Activated naive CD4-positive, alpha-beta T cell (primary cell): Measurements from ENCODE around the gene SERTAD2.

Experiments
- DNase-seq, 4 experiments: peaks; one replicate each; lab custom pipeline; 2025; lab: John Stamatoyannopoulos, UW

SERTAD2 gene

DNA sequence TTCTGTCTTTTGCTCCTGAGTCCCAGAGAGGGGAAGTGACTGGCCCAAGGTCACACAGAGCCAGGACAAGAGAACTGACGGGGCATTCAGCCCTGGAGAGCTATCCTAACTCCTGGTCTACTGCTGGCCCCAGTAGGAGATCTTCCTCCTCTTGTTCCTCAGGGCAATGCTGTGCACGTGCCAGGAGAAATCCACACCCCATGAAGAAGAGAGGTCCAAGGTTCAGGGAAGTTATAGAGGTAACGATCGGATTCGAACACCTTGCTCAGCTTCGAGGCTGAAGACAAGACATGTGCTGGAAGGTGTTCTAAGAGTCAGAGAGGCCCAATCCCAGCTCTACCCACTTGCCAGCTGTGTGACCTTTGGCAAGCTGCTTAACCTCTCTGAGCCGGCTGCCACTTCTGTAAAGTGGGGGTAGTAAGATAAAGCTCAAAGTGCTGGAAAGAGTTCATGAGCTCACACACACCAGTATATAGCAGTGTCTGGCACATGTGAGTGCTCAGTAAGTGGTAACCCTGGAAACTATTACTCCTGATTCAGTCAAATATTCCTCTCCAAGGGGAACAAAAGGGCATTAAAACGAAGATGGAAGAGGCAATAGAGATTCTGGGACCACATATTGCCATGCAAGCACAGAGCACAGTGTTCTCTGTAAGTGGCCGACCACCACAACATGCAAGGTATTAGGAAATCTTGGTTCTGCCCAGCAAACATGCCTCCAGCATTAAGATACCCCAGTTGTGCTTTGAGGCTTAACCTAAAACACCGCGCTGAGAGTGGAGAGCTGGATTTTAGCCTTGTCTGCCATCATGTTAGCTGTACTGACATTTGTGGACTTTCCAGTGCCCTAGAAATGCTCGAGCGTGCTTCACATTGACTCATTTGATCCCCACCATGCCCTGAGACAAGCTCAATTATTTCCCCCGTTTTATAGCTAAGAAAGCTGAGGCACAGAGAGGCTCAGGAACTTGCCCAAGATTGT is 25.6 kb downstream of the SERTAD2 start:
- no peak for DNase-seq

GRCh38 chr2:64626963-64627760 is 26.6 kb downstream of the SERTAD2 start:
- no peak for DNase-seq

DNA sequence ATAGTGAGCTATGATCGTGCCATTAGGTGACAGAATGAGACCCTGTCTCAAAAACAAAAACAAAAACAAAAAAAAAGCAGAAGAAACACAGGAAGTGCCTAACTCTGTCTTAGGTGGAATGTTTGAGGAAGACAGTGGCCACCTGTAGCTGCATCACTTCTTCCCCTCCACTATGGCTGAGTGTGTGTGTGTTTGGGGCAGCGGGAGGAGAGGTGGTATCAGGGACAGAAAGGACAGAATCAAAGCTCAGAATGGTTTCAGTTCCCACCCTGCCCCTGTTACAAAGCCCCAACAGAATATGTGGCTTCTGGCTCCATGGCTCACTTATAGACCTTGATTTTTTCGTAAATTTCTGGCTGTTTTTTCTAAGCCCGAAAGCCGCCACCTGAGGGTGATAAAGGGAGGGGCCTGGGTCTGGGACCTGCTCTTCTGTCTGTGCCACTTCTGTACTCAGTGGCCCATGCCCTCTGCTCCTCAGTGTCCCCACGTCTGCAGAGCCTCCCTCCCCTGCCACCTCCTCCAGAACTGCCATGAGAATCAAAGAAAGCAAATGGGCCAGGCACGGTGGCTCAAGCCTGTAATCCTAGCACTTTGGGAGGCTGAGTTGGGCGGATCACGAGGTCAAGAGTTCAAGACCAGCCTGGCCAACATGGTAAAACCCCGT is 27.4 kb downstream of the SERTAD2 start:
- no peak for DNase-seq

DNA sequence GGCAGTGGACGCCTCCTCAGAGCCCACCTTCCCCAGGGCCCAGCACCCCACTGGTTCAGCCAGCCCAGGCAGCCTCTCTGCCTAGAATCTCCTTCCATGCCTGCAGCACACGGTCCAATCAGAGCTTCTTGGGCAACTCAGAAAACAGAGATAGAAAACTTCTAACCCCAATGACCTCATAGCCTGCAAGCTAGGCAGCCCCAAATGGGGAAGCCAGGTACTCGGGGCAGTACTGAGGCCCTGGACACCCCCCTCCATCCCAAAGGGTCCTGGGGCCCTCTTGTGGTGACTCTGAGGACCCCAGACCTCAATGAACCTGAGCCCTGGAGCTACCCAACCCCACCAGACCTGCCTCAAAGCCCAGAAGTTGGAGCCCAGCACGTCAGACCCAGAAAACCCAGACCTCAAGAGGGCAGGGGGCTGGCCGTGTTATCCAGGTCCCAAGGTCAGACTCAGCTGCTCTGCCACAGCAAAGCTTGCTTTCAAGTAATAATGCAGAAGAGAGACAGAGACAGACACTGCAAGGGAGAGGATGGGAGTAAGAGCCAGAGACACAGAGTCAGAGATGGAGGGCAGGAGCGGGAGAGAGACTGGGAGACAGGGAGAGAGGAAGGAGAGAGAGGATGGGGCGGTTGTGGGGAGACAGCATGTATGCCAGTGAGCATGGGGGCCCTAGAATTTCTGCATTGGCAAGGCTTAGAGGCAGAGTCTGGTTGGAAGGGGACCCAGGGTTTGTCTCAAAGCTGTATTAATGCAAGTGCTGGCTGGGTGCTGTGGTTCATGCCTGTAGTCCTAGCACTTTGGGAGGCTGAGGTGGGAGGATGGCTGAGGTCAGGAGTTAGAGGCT is 28.2 kb downstream of the SERTAD2 start:
- DNase-seq, result no peak

DNA sequence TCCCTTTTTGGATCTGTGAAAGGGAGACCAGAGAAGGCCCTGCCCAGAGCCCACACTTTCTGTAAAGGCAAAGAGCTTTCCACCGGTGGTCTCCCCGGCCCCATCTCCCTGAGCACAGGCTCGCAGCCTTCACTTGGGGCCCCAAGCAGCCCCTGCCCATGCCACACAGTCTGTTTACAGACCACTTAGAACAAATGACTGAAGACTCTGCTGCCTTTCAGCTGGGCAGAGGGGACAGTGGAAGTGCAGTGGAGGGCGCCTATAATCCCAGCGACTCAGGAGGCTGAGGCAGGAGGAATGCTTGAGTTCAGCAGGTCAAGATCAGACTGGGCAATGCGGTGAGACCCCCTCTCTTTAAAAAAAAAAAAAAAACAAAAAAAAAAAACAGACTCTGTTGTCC is 28.9 kb downstream of the SERTAD2 start:
- no peak for DNase-seq

DNA sequence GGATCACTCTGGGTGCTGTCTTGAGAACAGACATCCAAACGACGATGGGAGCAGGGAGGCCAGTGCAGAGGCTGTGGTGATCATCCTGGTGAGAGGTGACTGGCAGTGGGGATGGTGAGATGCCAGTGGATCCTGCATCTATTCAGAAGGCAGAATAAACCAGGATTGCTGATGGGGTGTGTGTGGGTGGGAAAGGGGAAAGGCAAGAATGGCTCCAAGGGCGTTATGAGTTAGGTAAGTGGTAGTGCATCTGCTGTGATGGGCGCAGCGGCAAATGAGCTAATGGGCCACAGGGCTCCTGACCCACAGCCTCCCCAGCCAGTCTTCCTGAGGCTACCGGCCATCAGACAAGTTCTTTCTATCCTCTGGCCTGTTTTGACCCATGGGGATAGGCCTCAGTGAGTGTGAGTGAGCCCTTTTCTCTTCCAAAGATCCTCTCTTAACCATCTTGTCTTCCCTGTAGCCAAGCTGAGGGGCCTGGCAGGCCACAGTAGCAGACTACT is 29.6 kb downstream of the SERTAD2 start:
- no peak for DNase-seq

DNA sequence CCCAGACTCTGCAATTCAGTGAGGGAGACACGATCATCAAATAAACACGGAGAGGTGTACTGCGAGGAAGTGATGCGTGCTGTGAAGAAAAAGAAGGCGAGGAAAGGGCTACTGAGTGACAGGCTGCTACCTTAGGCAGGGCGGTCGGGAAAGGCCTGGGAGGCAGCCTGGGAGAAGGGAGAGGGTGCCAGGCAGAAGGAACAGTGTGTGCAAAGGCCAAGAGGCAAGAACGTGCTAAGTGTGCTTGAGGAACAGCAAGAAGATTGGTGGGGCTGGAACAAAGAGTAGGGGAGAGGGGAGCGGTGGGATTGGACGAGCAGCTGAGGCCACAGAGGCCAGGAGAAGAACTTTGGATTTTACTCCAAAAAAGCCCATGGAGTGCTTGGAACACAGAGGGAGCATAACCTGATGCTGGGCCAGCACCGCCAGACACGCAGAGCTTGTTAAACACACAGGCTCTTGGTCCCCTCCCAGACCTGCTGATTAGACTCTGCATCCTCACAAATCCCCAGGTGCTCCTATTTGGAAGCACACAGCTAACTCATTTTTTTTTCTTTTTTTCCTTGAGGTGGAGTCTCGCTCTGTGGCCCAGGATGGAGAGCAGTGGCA is 30.4 kb downstream of the SERTAD2 start:
- DNase-seq, result no peak

DNA sequence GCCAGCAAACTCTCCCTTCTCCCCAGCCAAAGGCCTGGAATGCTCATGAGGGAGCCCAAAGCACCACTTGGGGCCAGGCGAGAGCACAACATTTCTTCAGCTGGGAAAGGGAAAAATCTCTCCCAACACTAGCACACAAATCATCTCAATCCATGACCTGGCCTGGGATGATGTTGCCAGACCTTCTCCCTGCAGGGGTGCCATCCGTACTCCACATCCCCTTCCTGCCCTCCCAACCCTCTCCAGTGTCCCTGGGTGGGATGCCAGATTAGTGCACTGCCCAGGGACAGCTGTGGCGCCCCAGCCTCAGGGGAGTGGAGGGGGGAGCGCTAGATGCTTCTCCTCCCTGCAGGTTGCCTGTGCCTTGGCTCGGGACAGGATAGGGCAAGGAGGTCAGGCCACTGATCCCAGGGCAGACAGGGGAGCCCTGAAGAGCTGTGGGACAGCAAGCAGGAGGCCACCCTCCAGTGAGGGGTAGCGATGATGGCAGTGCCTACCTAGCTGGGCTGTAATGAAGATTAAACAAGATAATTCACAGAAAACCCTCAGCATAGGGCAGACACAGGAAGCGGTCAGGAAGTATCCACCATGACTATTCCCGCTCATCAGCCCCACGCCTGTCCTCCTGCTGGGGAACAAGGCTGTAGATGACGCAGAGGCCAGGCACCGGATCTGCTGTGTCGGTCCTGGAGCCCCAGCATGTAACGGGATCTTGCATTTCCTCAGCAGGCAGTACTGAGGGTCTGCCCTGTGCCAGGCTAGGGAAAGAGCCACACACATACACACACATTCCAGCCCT is 31.1 kb downstream of the SERTAD2 start:
- DNase-seq, result no peak

DNA sequence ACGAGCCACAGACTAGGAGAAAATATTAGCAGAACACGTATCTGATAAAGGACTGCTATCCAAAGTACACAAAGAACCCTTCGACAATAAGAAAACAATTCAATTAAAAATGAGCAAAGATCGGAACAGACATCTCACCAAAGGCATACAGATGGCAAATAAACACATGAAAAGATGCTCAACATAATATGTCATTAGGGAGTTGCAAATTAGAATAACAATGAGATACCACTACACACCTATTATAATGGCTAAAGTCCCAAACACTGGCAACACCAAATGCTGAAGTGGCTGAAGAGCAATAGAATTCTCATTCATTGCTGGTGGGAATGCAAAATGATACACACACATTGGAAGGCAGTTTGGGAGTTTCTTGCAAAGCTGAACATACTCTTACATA is 33.1 kb downstream of the SERTAD2 start:
- no peak for DNase-seq

DNA sequence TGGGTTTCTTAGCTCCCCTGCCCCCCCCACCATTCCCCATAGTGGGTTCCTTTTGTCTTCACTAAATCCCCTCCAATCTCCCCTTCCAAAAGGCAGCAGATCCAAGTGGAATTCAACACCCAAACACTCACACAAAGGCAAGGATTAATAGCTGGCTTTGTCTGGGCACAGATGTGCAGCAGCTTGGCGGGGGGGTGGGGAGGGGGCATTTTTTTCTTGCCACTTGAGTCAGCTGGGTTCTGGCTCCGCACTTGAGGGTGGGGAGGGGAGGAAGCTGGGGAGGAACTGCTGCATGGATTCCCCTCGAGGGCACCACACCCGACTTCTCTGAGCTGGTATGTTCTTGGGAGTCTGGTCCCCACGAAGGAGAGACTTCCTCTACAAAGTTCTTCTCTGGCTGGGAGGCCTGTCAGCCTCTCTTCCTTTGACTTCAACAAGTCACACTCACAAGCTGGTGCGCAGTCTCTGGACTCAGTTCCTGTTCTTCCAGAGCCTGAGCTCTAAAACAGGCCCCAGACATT is 36.0 kb downstream of the SERTAD2 start:
- DNase-seq, result no peak

DNA sequence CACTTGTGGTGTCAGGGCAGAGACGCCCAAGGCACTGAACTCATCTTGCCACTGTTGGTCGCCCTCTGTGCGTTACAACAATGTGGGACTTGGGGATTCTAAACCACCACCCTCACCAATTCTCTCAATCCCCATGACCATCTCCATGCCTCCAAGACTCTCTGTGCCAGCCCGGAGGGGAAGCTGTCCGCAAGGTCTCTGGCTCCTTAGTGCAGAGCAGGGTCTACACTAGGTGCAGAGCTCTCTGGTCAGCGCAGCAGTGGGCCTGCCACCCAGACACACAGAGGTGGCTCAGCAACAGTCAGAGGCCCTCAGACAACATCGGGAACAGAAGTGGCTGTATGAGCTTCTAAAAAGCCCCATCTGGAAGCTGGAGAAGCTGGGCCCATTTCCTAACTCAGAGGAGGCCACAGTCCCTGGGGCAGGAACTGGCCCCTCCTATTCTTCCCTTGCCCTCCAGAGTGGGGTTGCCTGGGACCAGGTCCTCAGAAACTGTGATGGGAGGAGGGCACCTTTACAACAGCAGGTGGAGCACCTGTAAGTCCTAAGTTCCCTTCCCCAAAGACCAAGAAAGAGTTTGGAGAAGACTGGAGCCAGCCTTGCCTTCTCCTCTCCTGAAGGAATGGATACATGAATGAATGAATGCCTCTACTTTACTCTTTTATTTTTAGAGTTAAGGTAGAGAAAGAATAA is 37.7 kb downstream of the SERTAD2 start:
- no peak for DNase-seq

DNA sequence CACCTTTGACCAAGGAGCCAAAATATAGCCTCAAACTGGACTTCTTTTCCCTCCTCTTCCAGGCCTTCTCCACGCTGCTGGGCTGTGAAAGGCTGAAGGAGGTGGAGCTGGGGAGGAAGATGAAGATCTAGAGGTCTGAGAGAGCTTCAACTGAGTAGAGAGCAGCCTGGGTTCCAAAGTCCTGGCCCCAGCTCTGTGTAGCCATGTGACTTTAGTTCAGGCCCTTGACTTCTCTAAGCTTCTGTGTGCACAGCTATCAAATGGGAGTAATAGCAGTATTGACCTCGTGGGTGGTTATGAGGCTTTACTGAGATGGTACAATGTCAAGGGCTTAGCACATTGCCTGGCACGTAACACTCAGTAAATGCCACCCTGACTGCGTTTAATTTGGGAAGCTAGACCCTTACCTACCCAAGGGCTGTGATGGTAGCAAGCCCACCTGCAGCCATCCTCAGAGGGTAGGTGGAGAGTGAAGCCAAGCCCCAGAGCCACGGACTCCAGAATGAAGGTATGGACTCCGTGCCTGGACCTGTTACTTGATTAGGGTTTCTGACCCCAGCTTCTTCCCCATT is 38.4 kb downstream of the SERTAD2 start:
- no peak for DNase-seq

- DNase-seq, result no peak
These were observed 40.4 kb downstream of the SERTAD2 start for GRCh38 chr2:64613276-64613675.

DNA sequence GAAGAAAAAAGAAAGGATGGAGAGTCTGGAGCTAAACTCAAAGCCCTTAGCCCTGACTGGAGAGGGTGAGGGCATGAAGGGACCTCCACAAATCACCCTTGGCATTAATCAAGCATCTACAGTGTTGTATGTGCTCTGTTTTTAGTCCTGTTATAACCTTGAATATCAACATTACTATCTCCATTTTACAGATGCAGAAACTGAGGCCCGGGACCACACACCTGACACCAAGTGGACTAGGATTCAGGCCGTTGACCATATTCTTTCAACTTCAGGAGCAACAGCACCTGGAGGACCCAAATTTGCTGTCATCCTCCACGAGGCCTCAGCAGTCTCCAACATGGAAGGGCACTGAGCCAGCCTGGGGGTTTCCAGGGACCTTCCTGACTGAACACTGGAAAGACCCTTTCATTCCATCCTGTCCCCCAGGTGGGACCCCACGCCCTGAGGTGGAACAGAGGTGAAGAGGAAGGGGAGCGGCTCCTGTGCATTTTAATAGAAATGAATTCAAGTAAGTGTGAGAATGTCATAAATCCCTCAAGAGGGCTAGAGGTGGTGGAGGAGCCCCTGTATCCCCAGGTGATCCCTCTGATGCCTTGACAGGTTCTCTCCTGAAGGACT is 41.0 kb downstream of the SERTAD2 start:
- DNase-seq, result no peak

DNA sequence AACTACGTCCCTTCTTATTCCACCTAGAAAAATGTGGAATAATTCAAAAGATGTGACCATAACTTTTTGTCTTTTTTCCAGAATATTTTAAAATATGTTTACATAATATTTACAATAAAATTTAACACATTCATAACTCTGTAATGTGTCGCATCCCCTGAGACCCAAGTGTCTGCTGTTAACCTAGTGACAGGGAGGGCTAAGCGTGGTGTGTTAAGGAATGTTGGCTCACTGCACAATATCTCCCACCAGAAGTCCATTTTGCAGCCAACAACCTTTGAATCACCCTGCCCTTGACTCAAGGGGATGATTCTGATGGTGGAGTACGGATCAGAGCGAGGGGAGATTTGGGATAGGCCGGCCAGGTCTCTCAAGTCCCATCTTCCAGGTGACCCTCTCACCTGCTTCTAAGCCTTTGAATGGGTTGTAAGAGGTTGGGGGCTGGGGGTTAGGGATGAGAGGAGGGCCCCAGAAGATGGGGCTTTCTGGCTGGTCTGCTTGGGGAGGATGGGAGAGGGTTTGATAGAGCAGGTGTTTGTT is 43.3 kb downstream of the SERTAD2 start:
- DNase-seq, result no peak

- DNase-seq, result no peak
These were observed 43.8 kb downstream of the SERTAD2 start for GRCh38 chr2:64609942-64610281.

- DNase-seq, result peak; percentile 28 to 68 (median 38)
These were observed 44.3 kb downstream of the SERTAD2 start for GRCh38 chr2:64609227-64609941.

GRCh38 chr2:64608867-64609226 is 44.9 kb downstream of the SERTAD2 start:
- peak in 1 of 4 experiments; percentile 31 for DNase-seq
